GM12875 (cell line): ENCODE data around the gene MTF1.
"Not testable (repeated sequence)": the region's sequence is repeated elsewhere in the genome, so short reads cannot be mapped to it uniquely, and the experiment has no call there.

Source experiments
- H3K4me3 ChIP-seq: one replicate; pipeline ENCODE4 v1.5.1; 2011; ENCODE audit warnings: low read depth, low read length, control low read depth
- TF ChIP-seq, protein P1 (sequence below): IDR thresholded peaks from 2 replicates; pipeline ENCODE4 v1.5.1; 2011; ENCODE audit warnings: low read depth, mild to moderate bottlenecking, control low read depth, inconsistent platforms, low read length, moderate library complexity, borderline replicate concordance; ENCODE audit not compliant: insufficient read depth

The MTF1 gene

DNA sequence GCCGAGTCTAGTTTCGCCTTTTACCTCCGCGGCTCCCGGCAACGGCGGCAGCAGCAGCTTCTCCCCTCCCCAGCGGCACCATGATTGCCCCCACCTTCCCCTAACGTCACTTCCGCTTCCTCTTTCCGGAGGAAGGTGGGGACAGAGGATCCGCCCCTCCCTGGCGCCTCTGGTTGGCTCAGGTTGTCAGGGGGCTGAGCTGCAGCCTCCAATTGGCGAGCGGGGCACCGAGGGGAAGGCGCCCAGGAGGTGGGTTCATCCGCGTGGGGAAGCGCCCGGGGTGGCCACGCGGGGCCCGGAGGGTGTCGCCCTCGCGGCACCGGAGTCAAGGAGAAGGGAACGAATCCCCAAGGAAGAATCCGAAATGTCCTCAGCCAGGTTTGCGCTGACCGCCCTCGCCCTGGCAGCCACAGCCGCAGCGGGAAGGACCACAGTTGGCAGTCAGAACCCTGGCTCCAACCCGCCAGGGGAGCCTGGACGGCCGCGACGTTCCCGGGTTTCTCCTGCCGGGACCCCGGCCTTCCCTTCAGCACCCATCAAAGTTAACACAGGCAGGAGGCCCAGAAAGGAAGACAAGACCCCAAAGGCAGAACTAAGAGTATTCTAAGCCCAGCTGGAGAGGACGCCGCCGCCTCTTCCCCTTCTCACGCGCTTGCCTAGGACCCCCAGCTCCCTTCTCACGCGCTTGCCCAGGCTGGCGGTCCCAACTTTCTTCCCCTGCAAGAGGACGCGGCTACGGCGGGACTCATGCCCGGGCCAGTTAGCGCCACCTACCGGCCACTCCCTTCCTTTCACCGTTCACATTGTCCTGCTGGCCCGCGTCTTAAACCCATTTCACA lies at the start of gene MTF1:
Gene MTF1 (minus strand): TSS at position 86 of the 839 bp plus-strand sequence. CDS start 1,934 bp downstream, outside the sequence.
- TF ChIP-seq, protein P1, sequence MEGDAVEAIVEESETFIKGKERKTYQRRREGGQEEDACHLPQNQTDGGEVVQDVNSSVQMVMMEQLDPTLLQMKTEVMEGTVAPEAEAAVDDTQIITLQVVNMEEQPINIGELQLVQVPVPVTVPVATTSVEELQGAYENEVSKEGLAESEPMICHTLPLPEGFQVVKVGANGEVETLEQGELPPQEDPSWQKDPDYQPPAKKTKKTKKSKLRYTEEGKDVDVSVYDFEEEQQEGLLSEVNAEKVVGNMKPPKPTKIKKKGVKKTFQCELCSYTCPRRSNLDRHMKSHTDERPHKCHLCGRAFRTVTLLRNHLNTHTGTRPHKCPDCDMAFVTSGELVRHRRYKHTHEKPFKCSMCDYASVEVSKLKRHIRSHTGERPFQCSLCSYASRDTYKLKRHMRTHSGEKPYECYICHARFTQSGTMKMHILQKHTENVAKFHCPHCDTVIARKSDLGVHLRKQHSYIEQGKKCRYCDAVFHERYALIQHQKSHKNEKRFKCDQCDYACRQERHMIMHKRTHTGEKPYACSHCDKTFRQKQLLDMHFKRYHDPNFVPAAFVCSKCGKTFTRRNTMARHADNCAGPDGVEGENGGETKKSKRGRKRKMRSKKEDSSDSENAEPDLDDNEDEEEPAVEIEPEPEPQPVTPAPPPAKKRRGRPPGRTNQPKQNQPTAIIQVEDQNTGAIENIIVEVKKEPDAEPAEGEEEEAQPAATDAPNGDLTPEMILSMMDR = peak; percentile 89
- peak within 1 kb of the TSS; percentile 76 for H3K4me3 ChIP-seq

DNA sequence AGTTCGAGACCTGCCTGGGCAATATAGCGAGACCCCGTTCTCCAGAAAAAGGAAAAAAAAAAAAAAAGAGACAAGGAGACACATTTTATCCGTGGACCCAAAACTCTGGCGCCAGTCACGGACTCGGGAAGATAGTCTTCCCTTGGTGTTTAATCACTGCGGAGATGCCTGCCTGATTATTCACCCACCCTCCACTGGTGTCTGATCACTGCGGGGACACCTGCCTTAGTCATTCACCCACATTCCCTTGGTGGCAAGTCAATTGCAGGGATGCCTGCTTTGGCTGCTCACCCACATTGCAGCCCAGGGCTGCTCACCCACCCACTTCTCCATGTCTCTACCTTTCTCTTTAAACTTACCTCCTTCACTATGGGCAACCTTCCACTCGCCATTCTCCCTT lies 49.1 kb upstream of the MTF1 start:
- H3K4me3 ChIP-seq = not testable (repeated sequence)

DNA sequence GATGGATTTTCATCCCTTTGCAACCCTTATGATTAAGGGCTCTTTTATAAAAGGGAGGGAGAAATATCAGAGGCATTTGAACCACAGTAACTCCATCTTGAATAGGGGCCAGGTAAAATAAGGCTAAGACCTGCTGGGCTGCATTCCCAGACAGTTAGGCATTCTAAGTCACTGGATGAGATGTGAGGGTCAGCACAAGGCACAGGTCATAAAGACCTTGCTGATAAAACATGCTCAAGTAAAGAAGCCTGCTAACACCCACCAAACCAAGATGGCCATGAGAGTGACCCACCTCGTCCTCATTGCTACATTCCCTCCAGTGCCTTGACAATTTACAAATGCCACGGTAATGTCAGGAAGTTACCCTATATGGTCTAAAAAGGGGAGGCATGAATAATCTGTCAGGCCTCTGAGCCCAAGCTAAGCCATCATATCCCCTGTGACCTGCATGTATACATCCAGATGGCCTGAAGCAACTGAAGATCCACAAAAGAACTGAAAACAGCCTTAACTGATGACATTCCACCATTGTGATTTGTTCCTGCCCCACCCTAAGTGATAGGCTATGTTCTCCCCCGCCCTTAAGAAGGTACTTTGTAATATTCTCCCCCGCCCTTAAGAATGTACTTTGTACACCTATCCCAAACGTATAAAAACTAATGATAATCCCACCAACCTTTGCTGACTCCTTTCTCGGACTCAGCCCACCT lies 48.2 kb upstream of the MTF1 start:
- H3K4me3 ChIP-seq = not testable (repeated sequence)

DNA sequence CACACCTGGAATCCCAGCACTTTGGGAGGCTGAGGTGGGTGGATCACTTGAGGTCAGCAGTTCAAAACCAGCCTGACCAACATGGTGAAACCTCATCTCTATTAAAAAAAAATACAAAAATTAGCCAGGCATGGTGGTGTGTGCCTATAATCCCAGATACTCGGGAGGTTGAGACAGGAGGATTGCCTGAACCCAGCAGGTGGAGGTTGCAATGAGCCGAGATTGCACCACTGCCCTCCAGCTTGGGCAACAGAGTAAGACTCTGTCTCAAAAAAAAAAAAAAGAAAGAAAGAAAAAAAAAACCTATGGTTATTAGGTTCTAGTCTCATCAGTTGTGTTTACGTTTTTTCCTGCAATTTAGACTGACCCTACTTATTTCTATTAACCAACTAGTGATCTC lies 47.2 kb upstream of the MTF1 start:
- H3K4me3 ChIP-seq = not testable (repeated sequence)

DNA sequence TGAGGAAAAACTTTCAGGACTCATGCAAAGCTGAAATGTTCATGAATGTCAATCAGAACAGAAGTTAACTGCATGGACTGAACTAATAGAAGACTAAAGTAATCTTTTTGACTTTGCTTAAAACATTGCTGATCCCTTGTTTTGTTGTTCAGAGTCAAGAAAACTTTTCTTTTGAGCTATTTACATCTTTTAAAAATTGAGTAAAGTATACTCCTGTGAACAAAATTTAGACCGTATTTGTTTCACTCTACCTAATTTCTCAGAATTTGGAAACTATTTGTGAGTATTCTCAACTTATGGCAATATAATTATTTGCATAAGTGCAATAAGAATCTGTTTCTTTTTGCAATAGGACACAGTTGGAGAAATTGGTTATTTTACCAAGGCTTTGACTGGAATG lies 46.3 kb upstream of the MTF1 start:
- TF ChIP-seq, protein P1 = no peak
- no peak overlapping the region for H3K4me3 ChIP-seq

DNA sequence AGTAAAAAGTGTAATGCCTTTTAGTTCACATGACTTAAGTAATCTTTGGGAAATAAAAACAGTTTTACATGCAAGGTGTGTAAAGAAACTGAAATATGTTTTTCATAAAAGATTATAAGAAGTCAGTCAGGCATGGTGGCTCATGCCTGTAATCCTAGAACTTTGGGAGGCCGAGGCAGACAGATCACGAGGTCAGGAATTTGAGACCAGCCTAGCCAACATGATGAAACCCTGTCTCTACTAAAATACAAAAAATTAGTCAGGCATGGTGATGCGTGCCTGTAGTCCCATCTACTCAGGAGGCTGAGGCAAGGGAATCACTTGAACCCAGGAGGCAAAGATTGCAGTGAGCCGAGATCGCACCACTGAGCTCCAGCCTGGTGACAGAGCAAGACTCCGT lies 44.5 kb upstream of the MTF1 start:
- not testable (repeated sequence) for H3K4me3 ChIP-seq

DNA sequence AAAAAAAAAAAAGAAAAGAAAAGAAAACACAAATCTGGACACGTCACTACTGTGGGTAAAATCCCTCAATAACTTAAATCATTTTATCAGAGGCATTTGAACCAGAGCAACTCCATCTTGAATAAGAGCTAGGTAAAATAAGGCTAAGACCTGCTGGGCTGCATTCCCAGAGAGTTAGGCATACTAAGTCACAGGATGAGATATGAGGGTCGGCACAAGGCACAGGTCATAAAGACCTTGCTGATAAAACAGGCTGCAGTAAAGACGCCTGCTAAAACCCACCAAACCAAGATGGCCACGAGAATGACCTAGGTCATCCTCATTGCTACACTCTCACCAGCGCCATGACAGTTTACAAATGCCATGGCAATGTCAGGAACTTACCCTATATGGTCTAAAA lies 43.6 kb upstream of the MTF1 start:
- TF ChIP-seq, protein P1 = no peak
- no peak overlapping the region for H3K4me3 ChIP-seq

DNA sequence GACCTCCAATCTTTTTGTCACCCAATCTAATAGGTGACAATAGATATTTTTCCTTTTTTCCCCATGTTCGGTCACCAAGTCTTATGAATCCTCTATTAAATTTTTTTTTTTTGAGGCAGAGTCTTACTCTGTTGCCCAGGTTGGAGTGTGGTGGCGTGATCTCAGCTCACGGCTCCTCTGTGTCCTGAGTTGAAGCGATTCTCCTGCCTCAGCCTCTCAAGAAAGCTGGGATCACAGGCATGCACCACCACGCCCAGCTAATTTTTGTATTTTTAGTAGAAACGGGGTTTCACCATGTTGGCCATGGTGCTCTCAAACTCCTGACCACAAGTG lies 42.5 kb upstream of the MTF1 start:
- H3K4me3 ChIP-seq = no peak overlapping the region
- TF ChIP-seq, protein P1 = no peak

DNA sequence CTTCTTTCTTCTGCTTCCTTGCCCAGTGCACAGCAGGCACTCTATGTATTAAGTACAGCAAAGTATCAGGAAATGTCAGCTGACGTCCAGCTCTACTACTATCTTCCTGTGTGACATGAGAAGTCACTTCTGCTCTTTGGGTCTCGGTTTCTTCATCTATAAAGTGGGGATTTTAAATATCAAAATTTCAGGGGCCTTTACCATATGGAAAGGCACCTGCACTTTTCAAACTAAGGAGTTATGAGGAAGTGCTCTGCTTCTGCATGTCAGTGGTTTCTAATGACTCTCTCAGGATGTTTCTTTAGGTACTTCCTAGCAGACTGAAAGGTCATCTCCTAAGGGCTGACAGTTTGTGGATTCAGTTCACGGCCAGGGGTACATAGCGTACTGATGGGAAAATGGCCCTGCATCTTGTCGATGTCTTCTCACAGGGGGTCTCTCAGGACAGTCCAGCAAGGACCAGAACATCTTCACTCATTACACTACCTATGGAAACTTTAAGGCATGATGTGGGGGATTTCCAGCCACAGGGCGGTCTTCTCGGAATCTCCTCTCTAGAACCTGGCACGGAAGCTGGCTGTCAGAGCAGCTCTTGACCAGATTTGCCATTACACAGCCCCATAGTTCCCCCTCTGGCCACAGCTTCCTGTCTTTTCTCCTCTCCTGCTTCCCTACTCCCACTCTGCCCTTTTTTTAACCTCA lies 42.0 kb upstream of the MTF1 start:
- H3K4me3 ChIP-seq = no peak overlapping the region
- TF ChIP-seq, protein P1 = no peak

DNA sequence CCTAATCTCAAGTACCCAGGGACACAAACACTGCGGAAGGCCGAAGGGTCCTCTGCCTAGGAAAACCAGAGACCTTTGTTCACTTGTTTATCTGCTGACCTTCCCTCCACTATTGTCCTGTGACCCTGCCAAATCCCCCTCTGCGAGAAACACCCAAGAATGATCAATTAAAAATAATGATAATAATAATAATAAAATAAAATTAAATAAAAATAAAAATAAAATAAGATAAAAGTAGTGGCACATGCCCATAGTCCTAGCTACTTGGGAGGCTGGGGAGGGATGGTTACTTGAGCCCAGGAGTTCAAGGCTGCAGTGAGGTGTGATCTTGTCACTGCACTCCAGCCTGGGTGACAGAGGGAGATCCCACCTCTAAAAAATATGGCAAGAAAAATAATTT lies 38.2 kb upstream of the MTF1 start:
- H3K4me3 ChIP-seq = not testable (repeated sequence)
